Panc1 (cell line): ENCODE results near the gene NFAM1. TPM values are rescaled to one million over a fixed set of nuclear protein-coding genes. Genes with fewer than 3 reads are reported as not detected.

Experiments
- ATAC-seq: fragments of 200-7000 bp; cut with Tn5 transposase; 2 replicates; pipeline ENCODE4 v1.9.1; 2020; ENCODE audit warnings: mild to moderate bottlenecking, moderate library complexity
- BruUV-seq: library from RNA; stranded (reverse); fragments of 400-500 nt; replicated peaks from 2 replicates; lab custom pipeline; 2021; lab: Mats Ljungman, UMichigan
- CTCF ChIA-PET: fragments of 300-600 bp; sonication (Branson Sonifier 250); formaldehyde crosslinking; loops from one replicate; lab custom pipeline; 2022; ENCODE audit warnings: antibody characterized with exemption; lab: Charles Lee
- POLR2A ChIA-PET: fragments of 300-600 bp; sonication (Branson Sonifier 250); formaldehyde crosslinking; loops from one replicate; lab custom pipeline; 2022; ENCODE audit warnings: antibody characterized with exemption; lab: Charles Lee
- DNase-seq: peaks from one replicate; pipeline ENCODE4 v3.0.0-alpha.2; 2010; ENCODE audit warnings: low read depth, low spot score
- H3K27ac ChIP-seq: 2 replicates; pipeline ENCODE4 v1.5.1; 2011; ENCODE audit warnings: mild to moderate bottlenecking, low read length, inconsistent platforms
- H3K27me3 ChIP-seq: fragments of 200-500 bp; sonication (Bioruptor generic); 2 replicates; pipeline ENCODE4 v1.6.0; 2014; ENCODE audit warnings: low read length, inconsistent platforms; ENCODE audit not compliant: control insufficient read depth, insufficient read depth
- H3K36me3 ChIP-seq: fragments of 200-500 bp; sonication (Bioruptor generic); 2 replicates; pipeline ENCODE4 v1.5.1; 2014; ENCODE audit warnings: inconsistent platforms, mild to moderate bottlenecking, low read length, moderate library complexity; ENCODE audit not compliant: control insufficient read depth, insufficient read depth
- H3K4me1 ChIP-seq: 2 replicates; pipeline ENCODE4 v1.5.1; 2011; ENCODE audit warnings: inconsistent platforms, mild to moderate bottlenecking, low read length, moderate library complexity; ENCODE audit not compliant: control insufficient read depth, insufficient read depth
- H3K4me3 ChIP-seq, 2 experiments: 2 replicates each; pipeline ENCODE4 v1.5.1; 2011 to 2012; ENCODE audit warnings: low read depth in 2 of 2, low read length in 2 of 2, mild to moderate bottlenecking in 2 of 2, inconsistent platforms in 1 of 2, moderate library complexity in 1 of 2
- H3K9me3 ChIP-seq: fragments of 200-500 bp; sonication (Bioruptor generic); 2 replicates; pipeline ENCODE4 v1.5.1; 2014; ENCODE audit warnings: low read depth, mild to moderate bottlenecking, inconsistent platforms, low read length, moderate library complexity; ENCODE audit not compliant: control insufficient read depth, insufficient read depth
- POLR2AphosphoS5 ChIP-seq: IDR thresholded peaks from 2 replicates; pipeline ENCODE4 v1.6.1; 2012; ENCODE audit warnings: mild to moderate bottlenecking, low read depth, low read length, moderate library complexity
- SIN3A ChIP-seq: IDR thresholded peaks from 2 replicates; pipeline ENCODE4 v1.6.1; 2012; ENCODE audit warnings: low read depth, mild to moderate bottlenecking, low read length, moderate library complexity, borderline replicate concordance; ENCODE audit not compliant: insufficient read depth
- TCF7L2 ChIP-seq: IDR thresholded peaks from 2 replicates; pipeline ENCODE4 v1.6.1; 2011; ENCODE audit warnings: mild to moderate bottlenecking, low read depth, low read length, inconsistent platforms
- in situ Hi-C: cut with HindIII; loops from 2 replicates; pipeline ENCODE4 v1.10.0; 2016; ENCODE audit warnings: low sequenced_read_pairs, low pct_unique_long_range_greater_than_20kb
- intact Hi-C: fragments of 100-400 bp; cut with micrococcal nuclease; formaldehyde crosslinking; loops from one replicate; pipeline ENCODE4 v1.10.0; 2022; ENCODE audit not compliant: unreplicated experiment
- total RNA-seq: library from RNA; stranded (reverse); gene quantifications from one replicate; pipeline ENCODE4 v1.2.1, GENCODE V29; 2021; ENCODE audit not compliant: unreplicated experiment
- TF ChIP-seq, protein P1 (sequence below): fragments of 450-650 bp; IDR thresholded peaks from 2 replicates; pipeline ENCODE4 v1.5.1; 2017; ENCODE audit warnings: mild to moderate bottlenecking
- TF ChIP-seq, protein P2 (sequence below), 2 experiments: IDR thresholded peaks; 2 replicates each; pipeline ENCODE4 v1.6.1; 2011 to 2012; ENCODE audit warnings: low read depth in 2 of 2, control low read depth in 1 of 2, low read length in 1 of 2, mild to moderate bottlenecking in 1 of 2, moderate library complexity in 1 of 2; ENCODE audit not compliant: insufficient read depth in 1 of 2

Gene NFAM1
- total RNA-seq, 1 experiment from 2014 or later = 0.41 TPM

DNA sequence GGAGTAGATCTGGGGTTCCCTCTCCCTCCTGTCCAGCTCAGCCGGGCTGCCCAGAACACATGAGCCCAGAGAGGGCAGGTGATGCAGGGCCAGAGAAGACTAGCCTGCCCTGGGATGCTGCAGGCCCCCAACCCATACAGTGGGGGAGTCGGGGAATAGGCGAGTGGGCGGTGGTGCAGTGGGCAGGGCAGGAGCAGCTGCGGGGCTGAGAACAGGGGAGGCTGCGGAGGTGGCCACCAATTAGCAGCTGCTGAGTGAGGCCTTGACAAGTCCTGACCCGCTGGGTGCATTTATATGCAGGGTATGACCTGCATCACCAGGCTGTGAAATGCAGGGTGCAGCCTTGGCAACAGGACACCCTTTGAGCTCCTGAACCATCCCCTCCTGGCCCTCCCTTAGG is 43.1 kb downstream of the NFAM1 start:
- POLR2A ChIA-PET = no interaction called here

DNA sequence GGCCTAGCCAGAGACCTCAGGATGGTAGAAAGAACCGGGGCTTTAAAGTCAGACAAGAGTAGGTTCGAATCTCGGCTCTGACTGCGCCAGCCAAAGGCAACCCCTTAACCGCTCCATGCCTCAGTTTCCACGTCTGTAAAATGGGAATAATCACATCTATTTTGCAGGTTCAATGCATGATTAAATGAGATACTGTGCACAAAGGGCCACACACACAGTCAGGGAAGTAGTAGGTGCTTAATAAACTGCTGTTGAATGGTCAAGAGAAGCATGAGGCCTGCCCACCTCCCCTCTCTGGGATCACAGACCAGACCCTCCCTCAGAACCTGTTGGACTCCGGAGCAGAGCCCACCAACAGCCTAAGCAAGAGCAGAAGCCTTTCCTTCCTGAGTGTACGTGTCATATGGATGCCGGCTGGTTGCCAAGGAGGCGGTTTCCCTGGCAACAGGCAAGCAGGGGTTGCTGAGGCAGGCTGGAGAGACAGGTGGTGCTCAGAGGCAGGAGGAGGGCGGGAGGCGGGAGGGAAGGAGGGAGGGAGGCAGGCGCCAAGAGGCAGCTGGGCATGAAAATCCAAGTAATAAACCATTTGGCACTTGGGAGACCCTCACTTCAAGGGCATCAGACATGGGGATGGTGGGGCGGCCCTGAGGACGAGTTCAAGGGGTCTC is 43.9 kb downstream of the NFAM1 start:
- DNase-seq (no peak), ATAC-seq (no peak)
- H3K4me3 ChIP-seq = no peak overlapping the region
- TF ChIP-seq, protein P1, sequence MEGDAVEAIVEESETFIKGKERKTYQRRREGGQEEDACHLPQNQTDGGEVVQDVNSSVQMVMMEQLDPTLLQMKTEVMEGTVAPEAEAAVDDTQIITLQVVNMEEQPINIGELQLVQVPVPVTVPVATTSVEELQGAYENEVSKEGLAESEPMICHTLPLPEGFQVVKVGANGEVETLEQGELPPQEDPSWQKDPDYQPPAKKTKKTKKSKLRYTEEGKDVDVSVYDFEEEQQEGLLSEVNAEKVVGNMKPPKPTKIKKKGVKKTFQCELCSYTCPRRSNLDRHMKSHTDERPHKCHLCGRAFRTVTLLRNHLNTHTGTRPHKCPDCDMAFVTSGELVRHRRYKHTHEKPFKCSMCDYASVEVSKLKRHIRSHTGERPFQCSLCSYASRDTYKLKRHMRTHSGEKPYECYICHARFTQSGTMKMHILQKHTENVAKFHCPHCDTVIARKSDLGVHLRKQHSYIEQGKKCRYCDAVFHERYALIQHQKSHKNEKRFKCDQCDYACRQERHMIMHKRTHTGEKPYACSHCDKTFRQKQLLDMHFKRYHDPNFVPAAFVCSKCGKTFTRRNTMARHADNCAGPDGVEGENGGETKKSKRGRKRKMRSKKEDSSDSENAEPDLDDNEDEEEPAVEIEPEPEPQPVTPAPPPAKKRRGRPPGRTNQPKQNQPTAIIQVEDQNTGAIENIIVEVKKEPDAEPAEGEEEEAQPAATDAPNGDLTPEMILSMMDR = no peak
- TF ChIP-seq POLR2AphosphoS5 (no peak), TCF7L2 (no peak), SIN3A (no peak)
- TF ChIP-seq, protein P2, sequence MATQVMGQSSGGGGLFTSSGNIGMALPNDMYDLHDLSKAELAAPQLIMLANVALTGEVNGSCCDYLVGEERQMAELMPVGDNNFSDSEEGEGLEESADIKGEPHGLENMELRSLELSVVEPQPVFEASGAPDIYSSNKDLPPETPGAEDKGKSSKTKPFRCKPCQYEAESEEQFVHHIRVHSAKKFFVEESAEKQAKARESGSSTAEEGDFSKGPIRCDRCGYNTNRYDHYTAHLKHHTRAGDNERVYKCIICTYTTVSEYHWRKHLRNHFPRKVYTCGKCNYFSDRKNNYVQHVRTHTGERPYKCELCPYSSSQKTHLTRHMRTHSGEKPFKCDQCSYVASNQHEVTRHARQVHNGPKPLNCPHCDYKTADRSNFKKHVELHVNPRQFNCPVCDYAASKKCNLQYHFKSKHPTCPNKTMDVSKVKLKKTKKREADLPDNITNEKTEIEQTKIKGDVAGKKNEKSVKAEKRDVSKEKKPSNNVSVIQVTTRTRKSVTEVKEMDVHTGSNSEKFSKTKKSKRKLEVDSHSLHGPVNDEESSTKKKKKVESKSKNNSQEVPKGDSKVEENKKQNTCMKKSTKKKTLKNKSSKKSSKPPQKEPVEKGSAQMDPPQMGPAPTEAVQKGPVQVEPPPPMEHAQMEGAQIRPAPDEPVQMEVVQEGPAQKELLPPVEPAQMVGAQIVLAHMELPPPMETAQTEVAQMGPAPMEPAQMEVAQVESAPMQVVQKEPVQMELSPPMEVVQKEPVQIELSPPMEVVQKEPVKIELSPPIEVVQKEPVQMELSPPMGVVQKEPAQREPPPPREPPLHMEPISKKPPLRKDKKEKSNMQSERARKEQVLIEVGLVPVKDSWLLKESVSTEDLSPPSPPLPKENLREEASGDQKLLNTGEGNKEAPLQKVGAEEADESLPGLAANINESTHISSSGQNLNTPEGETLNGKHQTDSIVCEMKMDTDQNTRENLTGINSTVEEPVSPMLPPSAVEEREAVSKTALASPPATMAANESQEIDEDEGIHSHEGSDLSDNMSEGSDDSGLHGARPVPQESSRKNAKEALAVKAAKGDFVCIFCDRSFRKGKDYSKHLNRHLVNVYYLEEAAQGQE (IDR thresholded peaks at IDR 0.05; ENCODE audit: insufficient read depth in 1 of 2, low read depth in 2 of 2, low read length in 1 of 2) = no peak
- POLR2A ChIA-PET = no interaction called here
- no peaks in the 10 kb centered on the region for H3K9me3 ChIP-seq
- H3K27me3 ChIP-seq = no peaks in the 10 kb centered on the region
- intact Hi-C loops = no loop called here
- no peaks in the 10 kb centered on the region for H3K36me3 ChIP-seq
- no peaks in the 10 kb centered on the region for H3K4me1 ChIP-seq
- in situ Hi-C loops = no loop called here
- no TSS peak for BruUV-seq
- CTCF ChIA-PET = no interaction called here
- H3K27ac ChIP-seq = no peak overlapping the region

More for the DNA sequence above, 43.1 kb downstream of the NFAM1 start:
- no peaks in the 10 kb centered on the region for H3K27me3 ChIP-seq
- CTCF ChIA-PET = no interaction called here
- DNase-seq = no peak
- no peaks in the 10 kb centered on the region for H3K9me3 ChIP-seq
- in situ Hi-C loops = no loop called here
- ATAC-seq = peak; percentile 43; the same call in 1 of the 2 replicates
- no peaks in the 10 kb centered on the region for H3K4me1 ChIP-seq
- no peak for TF ChIP-seq POLR2AphosphoS5
- TF ChIP-seq, protein P1 = no peak
- TF ChIP-seq TCF7L2 = no peak
- TF ChIP-seq, protein P2 (IDR thresholded peaks at IDR 0.05; ENCODE audit: insufficient read depth in 1 of 2, low read depth in 2 of 2, low read length in 1 of 2) = no peak
- TF ChIP-seq SIN3A = no peak
- no TSS peak for BruUV-seq
- intact Hi-C loops = no loop called here
- H3K4me3 ChIP-seq = no peak overlapping the region
- no peaks in the 10 kb centered on the region for H3K36me3 ChIP-seq
- H3K27ac ChIP-seq = no peak overlapping the region
